ENCODE measurements around the gene TEX52. TPM values are rescaled to one million over a fixed set of nuclear protein-coding genes. Genes with fewer than 3 reads are reported as not detected.

Gene TEX52
- total RNA-seq, 1 donor from 2014 or later = not detected

GRCh38 chr12:2890388-2891239 lies 33.8 kb upstream of the TEX52 start, which contains the start of gene TULP3:
Gene TULP3 (plus strand): TSS chr12:2890891. CDS start chr12:2890948, 57 bp downstream.
- Mint-ChIP-seq H3K9me3 (ENCODE audit: low read depth) (no peaks in the 10 kb centered on the region), H3K4me1 (ENCODE audit: low read depth) (peaks cover 14% of the 10 kb centered on the region)

DNA sequence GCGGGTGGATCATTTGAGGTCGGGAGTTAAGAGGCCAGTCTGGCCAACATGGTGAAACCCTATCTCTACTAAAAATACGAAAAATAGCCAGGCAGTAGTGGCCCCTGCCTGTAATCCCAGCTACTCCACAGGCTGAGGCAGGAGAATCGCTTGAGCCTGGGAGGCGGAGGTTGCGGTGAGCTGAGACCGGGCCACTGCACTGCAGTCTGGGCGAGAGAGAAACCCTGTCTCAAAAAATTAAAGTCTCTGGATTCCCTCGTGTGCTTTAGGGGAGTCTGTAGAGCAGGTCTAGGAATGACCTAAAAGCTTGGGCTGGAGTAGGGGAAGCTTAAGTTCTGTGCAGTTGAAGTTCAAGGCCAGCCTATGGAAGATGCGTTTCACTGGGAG lies 33.2 kb upstream of the TEX52 start:
- Mint-ChIP-seq H3K36me3 (ENCODE audit: insufficient read depth) (peaks cover 10% of the 10 kb centered on the region), H3K9me3 (ENCODE audit: low read depth) (no peaks in the 10 kb centered on the region), H3K4me1 (ENCODE audit: low read depth) (peaks cover 13% of the 10 kb centered on the region), H3K27ac (peak overlapping the region; percentile 95), H3K27me3 (no peaks in the 10 kb centered on the region), H3K4me3 (ENCODE audit: low read depth) (peak overlapping the region; percentile 98)
- no peak for TF ChIP-seq CTCF (IDR thresholded peaks at IDR 0.05; ENCODE audit: unreplicated experiment)
- no peak for DNase-seq (ENCODE audit: low spot score, unreplicated experiment)

More at GRCh38 chr12:2890388-2891239, 33.8 kb upstream of the TEX52 start, which contains the start of gene TULP3:
- Mint-ChIP-seq H3K4me3 (ENCODE audit: low read depth) (peak within 1 kb of the TSS; percentile 98), H3K27ac (peak within 1 kb of the TSS; percentile 95), H3K27me3 (no peaks in the 10 kb centered on the region), H3K36me3 (ENCODE audit: insufficient read depth) (peaks cover 8% of the 10 kb centered on the region)
- DNase-seq (ENCODE audit: low spot score, unreplicated experiment) = peak; percentile 100
- TF ChIP-seq CTCF (IDR thresholded peaks at IDR 0.05; ENCODE audit: unreplicated experiment) = no peak

GRCh38 chr12:2886768-2887450 lies 30.1 kb upstream of the TEX52 start:
- Mint-ChIP-seq H3K36me3 (ENCODE audit: insufficient read depth) (peaks cover 17% of the 10 kb centered on the region), H3K27me3 (no peaks in the 10 kb centered on the region), H3K4me3 (ENCODE audit: low read depth) (no peak overlapping the region), H3K4me1 (ENCODE audit: low read depth) (peaks cover 9% of the 10 kb centered on the region), H3K9me3 (ENCODE audit: low read depth) (no peaks in the 10 kb centered on the region), H3K27ac (no peak overlapping the region)
- no peak for TF ChIP-seq CTCF (IDR thresholded peaks at IDR 0.05; ENCODE audit: unreplicated experiment)
- DNase-seq (ENCODE audit: low spot score, unreplicated experiment) = no peak

- no peaks in the 10 kb centered on the region for H3K27me3 Mint-ChIP-seq
- H3K4me3 Mint-ChIP-seq (ENCODE audit: low read depth) = no peak overlapping the region
- TF ChIP-seq CTCF (IDR thresholded peaks at IDR 0.05; ENCODE audit: unreplicated experiment) = no peak
- H3K36me3 Mint-ChIP-seq (ENCODE audit: insufficient read depth) = peaks cover 17% of the 10 kb centered on the region
- no peak for DNase-seq (ENCODE audit: low spot score, unreplicated experiment)
- peak overlapping the region; percentile 11 for H3K27ac Mint-ChIP-seq
- H3K9me3 Mint-ChIP-seq (ENCODE audit: low read depth) = no peaks in the 10 kb centered on the region
- peaks cover 2% of the 10 kb centered on the region for H3K4me1 Mint-ChIP-seq (ENCODE audit: low read depth)
Measured at GRCh38 chr12:2884810-2885209, 28.0 kb upstream of the TEX52 start.

GRCh38 chr12:2879853-2880252 lies 23.0 kb upstream of the TEX52 start:
- no peak for TF ChIP-seq CTCF (IDR thresholded peaks at IDR 0.05; ENCODE audit: unreplicated experiment)
- peaks cover 14% of the 10 kb centered on the region for H3K36me3 Mint-ChIP-seq (ENCODE audit: insufficient read depth)
- H3K27me3 Mint-ChIP-seq = no peaks in the 10 kb centered on the region
- no peak for DNase-seq (ENCODE audit: low spot score, unreplicated experiment)
- no peak overlapping the region for H3K4me3 Mint-ChIP-seq (ENCODE audit: low read depth)
- H3K4me1 Mint-ChIP-seq (ENCODE audit: low read depth) = peaks cover 22% of the 10 kb centered on the region
- H3K27ac Mint-ChIP-seq = no peak overlapping the region
- H3K9me3 Mint-ChIP-seq (ENCODE audit: low read depth) = no peaks in the 10 kb centered on the region

All from progenitor cell of endocrine pancreas (in vitro differentiated cells).